HG02852 (cell line): ENCODE data around the gene TEX22.

Experiments used
- ATAC-seq: cut with Tn5 transposase; IDR thresholded peaks from one replicate; pipeline ENCODE4 v1.9.1; 2021; ENCODE audit warnings: mild to moderate bottlenecking, moderate library complexity; ENCODE audit not compliant: unreplicated experiment

Gene TEX22

DNA sequence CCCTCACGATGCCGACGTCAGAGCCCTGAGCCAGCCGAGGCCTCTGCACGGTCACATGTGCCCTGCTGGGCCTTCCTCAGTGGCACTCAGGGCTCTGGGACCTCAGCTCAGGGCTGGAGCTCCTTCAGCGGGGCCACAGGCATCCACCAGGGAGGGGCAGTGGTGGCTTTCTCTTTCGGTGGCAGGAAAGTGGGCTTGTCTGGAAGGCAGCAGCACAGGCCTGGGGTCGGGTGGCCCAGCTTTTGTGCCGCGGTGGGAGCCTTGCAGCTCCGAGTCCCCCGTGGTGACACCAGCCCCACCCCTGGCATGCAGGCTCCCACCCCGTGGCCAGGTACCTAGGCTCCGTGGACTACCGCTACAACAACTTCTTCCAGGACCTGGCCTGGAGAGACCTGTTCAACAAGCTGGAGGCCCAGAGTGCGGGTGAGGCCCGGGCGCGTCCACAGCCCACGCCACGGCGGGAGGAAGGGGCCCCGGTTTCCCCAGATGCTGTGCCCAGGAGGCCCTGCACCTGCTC lies 14.2 kb upstream of the TEX22 start:
- ATAC-seq = no peak

- ATAC-seq = no peak
These were observed 13.6 kb upstream of the TEX22 start for GRCh38 chr14:105384605-105385321.

GRCh38 chr14:105385322-105385637 lies 13.1 kb upstream of the TEX22 start:
- ATAC-seq = no peak

DNA sequence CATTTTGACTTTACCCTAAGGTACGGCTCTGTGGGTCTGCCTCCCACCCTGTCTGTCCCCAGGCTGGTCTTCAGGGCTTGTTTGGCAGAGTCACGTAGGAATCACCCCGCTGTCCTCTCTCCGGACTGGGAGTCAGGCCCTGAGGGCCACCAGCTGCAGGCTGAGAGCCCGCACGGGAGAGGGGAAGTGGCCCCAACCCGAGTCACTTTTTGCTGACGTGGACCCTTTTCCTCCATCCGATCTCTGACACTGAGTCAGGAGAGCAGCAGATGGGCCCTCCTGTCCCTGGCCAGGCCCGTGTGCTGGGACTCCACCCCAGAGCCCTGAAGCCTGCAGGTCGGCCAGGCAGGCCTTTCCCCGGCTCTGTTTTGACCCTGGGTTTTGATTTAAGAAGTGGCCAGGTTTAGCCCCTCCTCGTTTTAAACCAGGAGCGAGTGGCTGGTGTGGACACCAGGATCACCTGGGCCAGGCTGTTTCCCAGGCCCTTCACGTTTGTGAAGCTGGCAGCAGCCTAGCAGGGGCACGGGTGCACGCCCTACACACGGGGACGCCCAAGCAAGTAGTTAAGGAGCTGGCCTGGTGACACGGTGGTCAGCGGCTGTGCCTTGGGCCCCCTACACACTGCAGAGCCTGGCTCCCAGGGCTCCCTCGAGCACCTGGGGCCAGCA lies 12.5 kb upstream of the TEX22 start:
- ATAC-seq = no peak

- ATAC-seq = no peak
These were observed 11.5 kb upstream of the TEX22 start for GRCh38 chr14:105386581-105387529.

- no peak for ATAC-seq
These were observed 10.8 kb upstream of the TEX22 start for GRCh38 chr14:105387530-105387922.

DNA sequence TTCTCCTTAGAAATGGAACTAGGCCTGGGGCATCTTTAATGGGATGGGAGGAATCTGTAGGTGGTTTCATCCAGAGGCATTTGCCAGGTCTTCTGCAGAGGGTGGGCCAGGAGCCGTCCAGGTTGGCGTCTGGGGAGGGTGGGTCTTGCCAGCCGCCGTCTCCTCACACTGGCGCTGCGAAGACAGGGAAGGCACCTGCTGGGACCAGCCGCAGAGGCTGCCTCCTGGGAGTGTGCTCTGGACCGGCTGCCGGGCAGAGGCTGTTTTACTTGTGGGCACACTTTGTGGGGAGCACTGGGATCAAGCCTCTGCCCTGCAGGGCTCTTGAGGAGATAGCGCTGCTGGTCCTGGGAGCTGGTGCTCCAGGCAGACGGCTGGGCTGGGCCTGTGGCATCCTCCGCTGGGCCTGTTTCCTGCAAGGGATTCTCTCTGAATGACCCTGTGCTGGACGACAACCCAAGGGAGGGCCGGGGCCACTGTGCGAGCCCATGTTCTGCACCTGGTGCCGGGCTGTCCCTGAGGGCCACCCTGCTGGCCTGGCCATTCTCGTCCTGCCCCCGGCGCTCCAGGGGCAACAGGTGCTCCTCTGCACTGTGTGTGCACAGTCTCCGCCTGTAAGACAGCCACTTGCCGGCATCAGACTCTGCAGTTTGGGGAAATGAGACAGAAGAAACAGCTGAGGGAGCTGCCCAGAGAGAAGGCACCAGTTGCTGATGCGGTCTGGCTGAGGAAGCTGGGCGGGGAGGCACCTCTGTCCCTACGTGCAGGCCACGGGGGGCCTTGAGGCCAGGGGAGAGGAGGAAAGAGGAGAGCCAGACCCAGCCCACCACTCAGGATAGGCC lies 10.0 kb upstream of the TEX22 start:
- ATAC-seq = no peak

GRCh38 chr14:105388976-105389375 lies 9.4 kb upstream of the TEX22 start:
- ATAC-seq = no peak

- ATAC-seq = no peak
These were observed 8.8 kb upstream of the TEX22 start for GRCh38 chr14:105389534-105389933.

- no peak for ATAC-seq
These were observed 8.1 kb upstream of the TEX22 start for GRCh38 chr14:105389976-105390848.

DNA sequence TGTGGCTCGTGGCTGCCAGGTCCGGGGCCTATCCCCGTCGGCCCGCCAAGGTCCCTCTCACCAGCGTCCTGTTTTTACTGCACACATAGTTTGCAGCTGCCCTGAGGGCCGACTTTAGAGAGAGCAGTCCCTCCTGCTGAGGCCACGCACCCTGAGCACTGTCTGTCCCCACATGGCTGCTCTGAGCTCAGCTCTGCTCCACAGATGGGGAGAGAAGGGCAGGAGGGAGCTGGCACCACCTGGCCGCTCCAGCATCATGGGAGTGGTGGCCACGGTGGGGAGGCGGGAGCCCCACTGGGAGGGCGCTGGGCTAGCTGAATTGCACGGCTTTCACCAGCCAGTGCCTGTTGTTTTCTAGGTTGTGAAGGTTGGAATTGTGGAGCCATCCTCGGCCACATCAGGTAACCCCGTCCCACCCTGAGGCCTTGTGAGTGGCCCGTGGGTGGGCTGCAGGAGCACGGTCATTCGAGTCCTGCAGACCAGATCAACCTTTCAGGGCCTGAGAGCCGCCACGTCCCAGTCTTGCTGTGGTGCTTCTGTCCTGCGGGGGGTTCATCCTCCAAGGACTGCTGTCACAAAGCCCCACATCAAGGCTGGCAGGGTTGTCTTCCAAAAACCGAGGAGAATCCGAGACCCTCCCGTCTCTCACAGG lies 7.4 kb upstream of the TEX22 start:
- no peak for ATAC-seq

- ATAC-seq = no peak
These were observed 6.8 kb upstream of the TEX22 start for GRCh38 chr14:105391541-105391940.

DNA sequence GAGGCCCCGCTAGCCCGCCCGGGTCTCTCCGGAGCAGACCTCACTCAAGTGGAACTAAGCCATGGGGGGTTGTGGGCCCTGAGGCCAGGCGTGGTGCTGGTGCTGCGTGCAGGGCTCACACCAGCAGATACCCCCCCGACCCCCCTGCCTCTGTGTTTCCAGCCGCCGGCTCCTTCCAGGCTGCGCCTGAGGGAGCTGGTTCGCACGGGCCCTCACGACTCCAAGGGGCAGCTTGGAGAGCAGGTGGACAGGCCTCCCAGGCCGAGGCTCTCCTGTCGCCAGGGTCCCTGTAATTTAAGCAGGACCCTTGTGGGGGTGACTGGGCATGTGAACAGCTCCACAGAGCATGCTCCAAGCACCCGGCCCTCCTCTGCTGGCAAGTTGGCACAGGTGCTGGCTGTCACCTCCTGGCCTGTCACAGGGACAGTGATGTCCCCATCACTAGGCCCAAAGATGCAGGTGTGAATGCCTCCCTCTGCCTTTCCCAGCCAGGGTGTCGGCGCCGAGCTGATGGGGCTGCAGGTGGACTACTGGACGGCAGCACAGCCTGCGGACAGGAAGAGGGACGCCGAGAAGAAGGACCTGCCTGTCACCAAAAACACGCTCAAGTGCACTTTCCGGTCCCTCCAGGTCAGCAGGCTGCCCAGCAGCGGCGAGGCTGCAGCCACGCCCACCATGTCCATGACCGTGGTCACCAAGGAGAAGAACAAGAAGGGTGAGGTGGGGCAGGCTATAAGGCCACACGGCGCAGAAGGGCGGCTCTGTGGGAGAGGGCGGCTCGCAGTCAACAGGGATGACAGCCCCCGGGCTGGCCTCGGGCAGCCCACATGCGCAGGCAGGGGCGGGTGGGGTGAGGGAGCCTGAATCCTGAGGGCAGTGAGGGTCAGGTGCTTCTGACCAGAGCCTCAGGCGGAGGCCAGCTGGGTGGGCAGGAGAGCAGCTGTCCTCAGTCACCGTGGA lies 5.9 kb upstream of the TEX22 start:
- no peak for ATAC-seq

- no peak for ATAC-seq
These were observed 5.2 kb upstream of the TEX22 start for GRCh38 chr14:105393151-105393550.

GRCh38 chr14:105394714-105395537 lies 3.4 kb upstream of the TEX22 start:
- ATAC-seq = no peak

DNA sequence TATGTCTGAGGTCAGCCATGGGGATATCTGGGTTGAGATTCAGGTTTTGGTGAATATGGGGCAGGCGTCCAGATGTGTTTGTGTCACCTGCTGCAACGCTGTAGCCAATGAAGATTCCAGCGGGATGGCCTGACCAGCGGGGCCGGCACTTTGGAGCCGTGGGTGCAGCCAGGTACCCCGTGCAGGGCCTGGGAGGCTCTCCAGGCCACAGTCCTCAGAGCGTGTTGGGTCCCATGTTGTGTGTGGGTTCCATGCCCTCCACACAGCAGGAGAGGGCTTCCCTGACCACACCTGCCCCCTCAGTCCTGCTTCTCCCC lies 2.8 kb upstream of the TEX22 start:
- ATAC-seq = no peak

- ATAC-seq = no peak
These were observed 897 bp upstream of the TEX22 start for GRCh38 chr14:105397350-105397931.
